Ovary (tissue), 9 donors: ENCODE data around the gene SEMA4B. TPM values are rescaled to one million over a fixed set of nuclear protein-coding genes. Genes with fewer than 3 reads are reported as not detected.
"Not testable (repeated sequence)": the region's sequence is repeated elsewhere in the genome, so short reads cannot be mapped to it uniquely, and the experiment has no call there.

Experiments
- DNase-seq, 5 donors: peaks; one replicate each; pipeline ENCODE4 v3.0.0-alpha.2; 2019 to 2020
- H3K27ac ChIP-seq, 2 donors: fragments of 200-600 bp; one replicate each; pipeline versions ENCODE4 v1.5.1 to v1.8.0; 2019 to 2022
- H3K27me3 ChIP-seq: fragments of 200-600 bp; one replicate; pipeline ENCODE4 v1.8.0; 2022
- H3K36me3 ChIP-seq: fragments of 200-600 bp; sonication (generic); one replicate; pipeline ENCODE4 v1.5.1; 2019
- H3K4me1 ChIP-seq: one replicate; pipeline ENCODE4 v1.8.1; 2013; ENCODE audit warnings: mild to moderate bottlenecking, moderate library complexity; ENCODE audit not compliant: insufficient read depth
- H3K4me3 ChIP-seq: fragments of 200-600 bp; sonication (generic); one replicate; pipeline ENCODE4 v1.5.1; 2017
- H3K9me3 ChIP-seq, 2 donors: fragments of 200-600 bp in 1 of 2; sonication (generic) in 1 of 2; one replicate each; pipeline versions ENCODE4 v1.5.1 to v1.8.1; 2013 to 2019; ENCODE audit warnings: mild to moderate bottlenecking in 1 of 2, moderate library complexity in 1 of 2
- EP300 ChIP-seq: sonication (generic); formaldehyde crosslinking; IDR thresholded peaks from one replicate; pipeline ENCODE4 v1.6.1; 2017; ENCODE audit warnings: antibody characterized with exemption
- POLR2A ChIP-seq: fragments of 450-650 bp; IDR thresholded peaks from one replicate; pipeline ENCODE4 v1.6.1; 2017; ENCODE audit warnings: antibody characterized with exemption, mild to moderate bottlenecking, moderate library complexity
- WGBS, 3 donors: extraction: QIAGEN DNeasy Blood & Tissue Kit in 1 of 3; methylation state at CpG; one replicate each; pipeline versions ENCODE4 v1.1.5 to v1.1.7; 2013 to 2017; 5-methylcytosine and 5-hydroxymethylcytosine counted together
- intact Hi-C, 4 donors: fragments of 100-400 bp; cut with DNase I; formaldehyde crosslinking; loops; one replicate each; pipeline versions ENCODE4 v1.11.0 to v1.15.1; 2022 to 2023
- polyA plus RNA-seq, 2 donors: library from polyadenylated mRNA; stranded (reverse); fragments of 200-250 nt in 1 of 2; fragments of 350-450 nt in 1 of 2; fragmentation: Illumina TruSeq in 1 of 2; extraction: RNeasy Lipid Tissue Mini Kit (QIAGEN cat#74804) in 1 of 2; gene quantifications; one replicate each; pipeline ENCODE4 v1.2.3, GENCODE V29; 2013 to 2014
- small RNA-seq: library from RNA; depleted of rRNA; stranded (forward); fragments of <200 nt; gene quantifications from one replicate; pipeline ENCODE3, GENCODE V24; 2016
- total RNA-seq, 7 donors: library from RNA; depleted of rRNA in 2 of 7; stranded (reverse); fragments of >200 nt in 2 of 7; fragmentation: NEBNext Ultra II Directional in 3 of 7; extraction: Animal tissue kit (Norgen Biotek cat#: 25700) in 3 of 7; gene quantifications; one replicate each; pipeline versions ENCODE4 v1.1.0 to v1.2.4, GENCODE V29; 2016 to 2023
- TF ChIP-seq, protein P1 (sequence below), 3 donors: fragments of 450-650 bp in 2 of 3; fragments of 200-600 bp in 1 of 3; IDR thresholded peaks; one replicate each; pipeline versions ENCODE4 v1.5.1 to v1.8.0; 2016 to 2022; ENCODE audit warnings: antibody characterized with exemption in 3 of 3, mild to moderate bottlenecking in 1 of 3
- donor health status: DM: no; HTN: no; CAD: no; lungs with moderate emphysema.
- donor health status: DM: no; HTN: no; CAD: no.
- donor health status: Bipolar disorder and iron deficiency.
- donor health status: DM: yes; HTN: yes; CAD: no.
- donor health status: DM: no; HTN: no; CAD: no.
- donor health status: DM: yes; HTN: yes; CAD: no.

Gene SEMA4B
- total and polyA plus RNA-seq, 9 donors: 12.4 to 83.8 (median 33.2) TPM

DNA sequence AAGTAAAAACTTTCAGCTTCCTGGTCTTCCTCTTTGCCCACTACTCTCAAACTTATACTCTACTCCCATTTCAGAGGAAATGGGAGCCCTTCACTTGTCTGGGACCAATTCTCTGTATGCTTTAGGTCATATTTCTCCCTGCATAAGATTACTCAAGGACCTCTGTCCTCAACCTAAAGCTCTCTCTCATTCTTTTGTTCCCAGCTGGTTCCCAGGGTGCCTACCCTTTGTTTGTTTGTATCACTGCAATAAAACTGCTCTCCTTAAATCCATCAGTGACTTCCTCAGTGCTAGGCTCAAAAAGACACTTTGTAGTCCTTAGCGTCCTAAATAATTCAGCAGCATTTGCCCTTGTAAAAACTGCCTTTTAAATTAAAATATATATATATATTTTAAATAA, 67.3 kb downstream of the SEMA4B start:
- 50 to 54% (median 52%) methylated on average over 1 of the region's 1 CpG for WGBS, 3 donors
- Histone ChIP-seq H3K36me3 (no peaks in the 10 kb centered on the region), H3K4me3 (no peak overlapping the region), H3K9me3 (no peaks in the 10 kb centered on the region), H3K27ac (no peak overlapping the region), H3K4me1 (peaks cover 12% of the 10 kb centered on the region), H3K27me3 (no peaks in the 10 kb centered on the region)
- DNase-seq: no peak
- intact Hi-C loops: no loop called here
- TF ChIP-seq, protein P1, sequence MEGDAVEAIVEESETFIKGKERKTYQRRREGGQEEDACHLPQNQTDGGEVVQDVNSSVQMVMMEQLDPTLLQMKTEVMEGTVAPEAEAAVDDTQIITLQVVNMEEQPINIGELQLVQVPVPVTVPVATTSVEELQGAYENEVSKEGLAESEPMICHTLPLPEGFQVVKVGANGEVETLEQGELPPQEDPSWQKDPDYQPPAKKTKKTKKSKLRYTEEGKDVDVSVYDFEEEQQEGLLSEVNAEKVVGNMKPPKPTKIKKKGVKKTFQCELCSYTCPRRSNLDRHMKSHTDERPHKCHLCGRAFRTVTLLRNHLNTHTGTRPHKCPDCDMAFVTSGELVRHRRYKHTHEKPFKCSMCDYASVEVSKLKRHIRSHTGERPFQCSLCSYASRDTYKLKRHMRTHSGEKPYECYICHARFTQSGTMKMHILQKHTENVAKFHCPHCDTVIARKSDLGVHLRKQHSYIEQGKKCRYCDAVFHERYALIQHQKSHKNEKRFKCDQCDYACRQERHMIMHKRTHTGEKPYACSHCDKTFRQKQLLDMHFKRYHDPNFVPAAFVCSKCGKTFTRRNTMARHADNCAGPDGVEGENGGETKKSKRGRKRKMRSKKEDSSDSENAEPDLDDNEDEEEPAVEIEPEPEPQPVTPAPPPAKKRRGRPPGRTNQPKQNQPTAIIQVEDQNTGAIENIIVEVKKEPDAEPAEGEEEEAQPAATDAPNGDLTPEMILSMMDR (IDR thresholded peaks at IDR 0.05): no peak
- no peak for TF ChIP-seq POLR2A
- TF ChIP-seq EP300: no peak

DNA sequence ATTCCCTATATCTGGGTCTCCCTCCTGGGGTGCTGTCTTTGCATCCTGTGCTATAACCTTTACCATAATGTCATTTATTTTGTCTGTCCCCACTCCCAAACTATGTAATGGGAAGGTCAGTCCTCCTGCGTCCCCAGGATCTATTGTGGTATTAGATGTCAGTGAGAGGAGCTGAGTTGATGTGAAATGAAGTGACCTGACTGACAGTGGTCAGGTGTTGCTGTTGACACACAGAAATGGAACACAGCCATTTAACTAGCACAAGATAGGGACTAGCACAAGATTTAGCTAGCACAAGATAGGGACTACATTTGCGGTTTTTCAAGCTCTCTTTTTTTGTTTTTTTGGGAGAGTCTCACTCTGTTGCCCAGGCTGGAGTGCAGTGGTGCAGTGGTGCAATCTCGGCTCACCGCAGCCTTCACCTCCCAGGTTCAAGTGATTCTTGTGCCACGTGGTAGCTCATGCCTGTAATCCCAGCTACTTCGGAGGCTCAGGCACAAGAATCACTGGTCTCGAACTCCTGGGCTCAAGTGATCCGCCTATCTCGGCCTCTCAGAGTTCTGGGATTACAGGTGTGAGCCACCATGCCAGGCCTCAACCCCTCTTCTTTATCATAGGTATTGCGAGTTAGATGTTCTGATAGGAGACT, 69.5 kb downstream of the SEMA4B start:
- intact Hi-C loops: no loop called here
- peaks cover 7% of the 10 kb centered on the region for H3K4me1 ChIP-seq
- WGBS, 3 donors: 82 to 86% (median 84%) methylated on average over 10 of the region's 10 CpGs
- H3K27me3 ChIP-seq: no peaks in the 10 kb centered on the region
- no peak overlapping the region for H3K27ac ChIP-seq
- no peaks in the 10 kb centered on the region for H3K9me3 ChIP-seq
- no peaks in the 10 kb centered on the region for H3K36me3 ChIP-seq
- H3K4me3 ChIP-seq: no peak overlapping the region
- no peak for TF ChIP-seq POLR2A
- TF ChIP-seq, protein P1 (IDR thresholded peaks at IDR 0.05): no peak
- no peak for TF ChIP-seq EP300
- DNase-seq: no peak

DNA sequence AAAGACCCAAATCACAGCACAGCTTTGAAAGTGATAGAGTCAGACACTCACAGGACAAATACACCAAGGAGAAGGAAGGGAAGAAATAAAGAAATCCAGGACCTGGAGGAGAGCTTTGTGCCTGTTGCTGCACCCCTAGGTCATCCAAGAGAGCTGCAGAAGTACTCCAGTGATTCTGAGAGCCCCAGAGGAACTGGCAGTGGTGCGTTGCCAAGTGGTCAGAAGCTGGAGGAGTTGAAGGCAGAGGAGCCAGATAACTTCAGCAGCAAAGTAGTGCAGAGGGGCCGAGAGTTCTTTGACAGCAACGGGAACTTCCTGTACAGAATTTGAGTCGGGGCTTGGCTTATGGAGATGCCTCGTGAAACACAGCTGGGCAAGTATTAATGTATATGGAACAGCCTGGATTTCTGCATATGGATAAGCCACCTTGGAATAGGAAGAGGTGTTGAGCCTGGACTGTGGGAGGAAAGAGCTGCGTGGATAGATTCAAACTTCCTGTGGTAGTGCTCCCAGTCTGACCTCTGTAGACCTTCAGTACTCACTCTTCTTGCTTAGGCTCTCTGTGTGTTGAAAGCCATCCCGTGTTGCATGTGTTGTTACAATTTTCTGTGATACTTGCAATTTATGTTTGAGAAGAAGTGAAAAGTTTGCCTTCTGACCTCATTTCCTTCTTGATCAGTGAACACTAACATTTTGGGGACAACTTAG, 70.5 kb downstream of the SEMA4B start:
- Histone ChIP-seq H3K4me1 (peaks cover 7% of the 10 kb centered on the region), H3K27ac (no peak overlapping the region), H3K4me3 (no peak overlapping the region), H3K9me3 (no peaks in the 10 kb centered on the region), H3K36me3 (no peaks in the 10 kb centered on the region), H3K27me3 (no peaks in the 10 kb centered on the region)
- intact Hi-C loops: no loop called here
- 47 to 54% (median 53%) methylated on average over 7 of the region's 7 CpGs for WGBS, 3 donors
- TF ChIP-seq, protein P1 (IDR thresholded peaks at IDR 0.05): no peak
- no peak for TF ChIP-seq POLR2A
- TF ChIP-seq EP300: no peak
- DNase-seq: no peak

DNA sequence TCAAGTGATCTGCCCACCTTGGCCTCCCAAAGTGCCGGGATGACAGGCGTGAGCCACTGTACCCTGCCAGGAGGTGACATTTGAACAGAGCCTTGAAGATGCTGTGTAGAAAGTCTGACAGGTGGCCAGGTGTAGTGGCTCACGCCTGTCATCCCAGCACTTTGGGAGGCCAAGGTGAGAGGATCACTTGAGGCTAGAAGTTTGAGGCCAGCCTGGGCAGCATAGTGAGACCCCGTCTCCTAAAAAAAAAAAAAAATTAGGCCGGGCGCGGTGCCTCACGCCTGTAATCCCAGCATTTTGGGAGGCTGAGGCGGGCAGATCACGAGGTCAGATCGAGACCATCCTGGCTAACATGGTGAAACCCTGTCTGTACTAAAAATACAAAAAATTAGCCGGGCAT, 77.3 kb downstream of the SEMA4B start:
- H3K27me3 ChIP-seq, intact Hi-C loops, H3K9me3 ChIP-seq, H3K4me1 ChIP-seq, DNase-seq, H3K36me3 ChIP-seq, H3K27ac ChIP-seq, H3K4me3 ChIP-seq: not testable (repeated sequence)
- 93 to 99% (median 97%) methylated on average over 12 of the region's 12 CpGs for WGBS, 3 donors

Small RNAs within 50 kb of the gene (small RNA-seq; reads per million reads assigned to genes)
- gene RN7SL346P: not detected

Other genes starting within 250 kb of the SEMA4B start
- 10 to 100 TPM in 5 of 7 donors, 1 to 10 TPM in 2; 6.8 to 19.7 (median 14.5) TPM for gene ZNF710, start 200.0 kb upstream of the SEMA4B start, total RNA-seq
- 10 to 100 TPM in 1 of 2 donors, 1 to 10 TPM in 1; 8.3 to 10.4 TPM for gene ZNF710, start 200.0 kb upstream of the SEMA4B start, polyA plus RNA-seq
- 10 to 100 TPM; 13.7 to 44.6 (median 25.4) TPM for gene IDH2, start 98.9 kb upstream of the SEMA4B start, total RNA-seq
- gene IDH2, start 98.9 kb upstream of the SEMA4B start, polyA plus RNA-seq: 10 to 100 TPM; 21.3 to 27.4 TPM
- gene CIB1, start 32.6 kb downstream of the SEMA4B start, total RNA-seq: 10 to 100 TPM; 18.5 to 68.8 (median 45.0) TPM
- gene CIB1, start 32.6 kb downstream of the SEMA4B start, polyA plus RNA-seq: 10 to 100 TPM; 40.2 to 53.6 TPM
- 1 to 10 TPM; 2.5 to 9.3 (median 8.3) TPM for gene GDPGP1, start 32.9 kb downstream of the SEMA4B start, total RNA-seq
- 1 to 10 TPM; 2.0 to 3.0 TPM for gene GDPGP1, start 32.9 kb downstream of the SEMA4B start, polyA plus RNA-seq
- gene TTLL13, start 48.2 kb downstream of the SEMA4B start, total RNA-seq: under 1 TPM in 3 of 7 donors, not detected in 4; 0.10 to 0.15 (median 0.13) TPM
- gene TTLL13, start 48.2 kb downstream of the SEMA4B start, polyA plus RNA-seq: under 1 TPM; 0.04 to 0.33 TPM
- 100 to 1,000 TPM in 3 of 7 donors, 10 to 100 TPM in 4; 52.8 to 111 (median 86.0) TPM for gene NGRN, start 64.3 kb downstream of the SEMA4B start, total RNA-seq
- 100 to 1,000 TPM in 1 of 2 donors, 10 to 100 TPM in 1; 69.8 to 112 TPM for gene NGRN, start 64.3 kb downstream of the SEMA4B start, polyA plus RNA-seq
- gene ZNF774, start 151.0 kb downstream of the SEMA4B start, total RNA-seq: 1 to 10 TPM in 6 of 7 donors, under 1 TPM in 1; 0.83 to 4.3 (median 2.4) TPM
- 1 to 10 TPM; 1.0 to 4.1 TPM for gene ZNF774, start 151.0 kb downstream of the SEMA4B start, polyA plus RNA-seq
- gene IQGAP1, start 186.9 kb downstream of the SEMA4B start, total RNA-seq: 100 to 1,000 TPM in 4 of 7 donors, 10 to 100 TPM in 3; 96.7 to 172 (median 108) TPM
- gene IQGAP1, start 186.9 kb downstream of the SEMA4B start, polyA plus RNA-seq: 100 to 1,000 TPM in 1 of 2 donors, 10 to 100 TPM in 1; 68.1 to 173 TPM